Right atrium auricular region (tissue), 2 donors: ENCODE data around the gene FOLR1. TPM values are rescaled to one million over a fixed set of nuclear protein-coding genes. Genes with fewer than 3 reads are reported as not detected.
"Not testable (repeated sequence)": the region's sequence is repeated elsewhere in the genome, so short reads cannot be mapped to it uniquely, and the experiment has no call there.

Experiments
- DNase-seq: peaks from one replicate; pipeline ENCODE4 v3.0.0-alpha.2; 2019; ENCODE audit warnings: low spot score
- H3K27ac ChIP-seq, 2 donors: fragments of 200-600 bp; sonication (generic); 1 replicate in 1 of 2; 2 replicates in 1 of 2; pipeline ENCODE4 v1.5.1; 2016 to 2019
- H3K27me3 ChIP-seq, 2 donors: fragments of 200-600 bp; sonication (generic); one replicate each; pipeline versions ENCODE4 v1.5.1 to v1.6.0; 2017 to 2019
- H3K36me3 ChIP-seq: fragments of 200-600 bp; sonication (generic); one replicate; pipeline ENCODE4 v1.5.1; 2016
- H3K4me1 ChIP-seq, 2 donors: fragments of 200-600 bp; sonication (generic); one replicate each; pipeline versions ENCODE4 v1.5.1 to v1.6.0; 2017 to 2019
- H3K4me3 ChIP-seq, 2 donors: fragments of 200-600 bp; sonication (generic); 1 replicate in 1 of 2; 2 replicates in 1 of 2; pipeline ENCODE4 v1.5.1; 2017 to 2019; ENCODE audit warnings: mild to moderate bottlenecking in 1 of 2, moderate library complexity in 1 of 2
- H3K9me3 ChIP-seq, 2 donors: fragments of 200-600 bp; sonication (generic); one replicate each; pipeline ENCODE4 v1.5.1; 2019
- CTCF ChIP-seq, 2 donors: fragments of 200-600 bp; sonication (generic); IDR thresholded peaks; one replicate each; pipeline ENCODE4 v1.5.1; 2019; ENCODE audit warnings: antibody characterized with exemption in 2 of 2
- total RNA-seq, 2 donors: library from RNA; depleted of rRNA; stranded (reverse); fragments of >200 nt; gene quantifications; one replicate each; pipeline ENCODE4 v1.1.0, GENCODE V29; 2016

Gene FOLR1
- total RNA-seq: not detected

GRCh38 chr11:72191961-72192381, at the start of gene FOLR1:
TSS of gene FOLR1 (plus strand) at chr11:72192140. CDS start at chr11:72192174, 34 bp downstream.
- Histone ChIP-seq H3K27me3 (no peaks in the 10 kb centered on the region), H3K27ac (no peak within 1 kb of the TSS), H3K36me3 (no peaks in the 10 kb centered on the region), H3K4me3 (no peak within 1 kb of the TSS), H3K9me3 (no peaks in the 10 kb centered on the region), H3K4me1 (no peaks in the 10 kb centered on the region)
- no peak for DNase-seq
- no peak for TF ChIP-seq CTCF (IDR thresholded peaks at IDR 0.05)

DNA sequence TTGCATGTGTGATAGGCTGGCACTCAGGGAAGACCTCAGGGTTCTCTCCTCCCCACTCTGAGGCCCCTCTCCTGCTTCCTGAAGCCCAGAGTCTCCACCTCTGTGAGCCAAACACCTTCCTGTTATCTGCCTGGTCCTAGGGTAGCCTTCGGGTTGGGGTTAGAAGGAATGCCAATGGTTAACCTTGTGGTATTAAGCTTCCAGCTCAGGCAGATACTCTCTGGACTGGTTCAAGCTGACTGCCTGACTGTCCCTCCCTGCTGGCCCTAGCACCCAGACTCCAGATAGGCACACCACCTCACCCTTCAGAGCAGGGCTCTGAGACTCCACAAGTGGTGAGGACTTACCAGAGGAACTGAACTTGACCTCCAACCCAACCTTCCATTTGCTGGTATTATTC, 49.4 kb upstream of the FOLR1 start:
- not testable (repeated sequence) for H3K4me3 ChIP-seq, H3K27me3 ChIP-seq, H3K36me3 ChIP-seq, H3K9me3 ChIP-seq, H3K4me1 ChIP-seq, H3K27ac ChIP-seq, DNase-seq

DNA sequence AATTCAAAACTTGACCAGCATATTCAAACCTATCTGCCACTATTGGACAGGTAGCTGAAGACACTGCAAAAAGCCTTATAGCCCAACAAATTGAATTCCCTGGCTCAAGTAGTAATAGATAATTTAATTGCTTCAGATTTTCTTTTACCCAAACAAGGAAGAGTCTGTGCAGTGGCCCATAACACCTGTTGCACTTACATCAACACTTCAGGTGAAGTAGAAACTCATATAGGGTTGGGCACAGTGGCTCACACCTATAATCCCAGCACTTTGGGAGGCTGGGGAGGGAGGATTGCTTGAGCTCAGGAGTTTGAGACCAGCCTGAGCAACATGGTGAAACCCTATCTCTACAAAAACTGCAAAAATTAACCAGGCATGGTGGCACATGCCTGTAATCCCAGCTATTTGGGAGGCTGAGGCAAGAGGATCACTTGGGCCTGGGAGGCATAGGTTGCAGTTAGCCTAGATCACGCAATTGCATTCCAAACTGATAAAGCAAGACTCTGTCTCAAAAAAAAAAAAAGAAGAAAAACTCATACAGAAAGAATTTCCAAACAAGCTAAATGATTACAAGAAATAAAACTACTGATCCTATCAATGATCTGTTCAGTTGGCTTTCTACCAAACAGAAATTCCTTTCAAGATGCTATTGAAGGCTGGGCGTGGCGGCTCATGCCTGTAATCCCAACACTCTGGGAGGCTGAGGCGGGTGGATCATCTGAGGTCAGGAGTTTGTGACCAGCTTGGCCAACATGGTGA, 47.0 kb upstream of the FOLR1 start:
- DNase-seq: no peak
- H3K4me3 ChIP-seq: no peak overlapping the region
- no peaks in the 10 kb centered on the region for H3K4me1 ChIP-seq
- TF ChIP-seq CTCF (IDR thresholded peaks at IDR 0.05): no peak
- H3K36me3 ChIP-seq: no peaks in the 10 kb centered on the region
- no peaks in the 10 kb centered on the region for H3K27me3 ChIP-seq
- H3K9me3 ChIP-seq: no peaks in the 10 kb centered on the region
- H3K27ac ChIP-seq: no peak overlapping the region

GRCh38 chr11:72146625-72147024, 45.3 kb upstream of the FOLR1 start:
- Histone ChIP-seq H3K27ac (no peak overlapping the region), H3K4me1 (no peaks in the 10 kb centered on the region), H3K36me3 (no peaks in the 10 kb centered on the region), H3K27me3 (no peaks in the 10 kb centered on the region), H3K9me3 (no peaks in the 10 kb centered on the region), H3K4me3 (no peak overlapping the region)
- no peak for TF ChIP-seq CTCF (IDR thresholded peaks at IDR 0.05)
- DNase-seq: no peak

DNA sequence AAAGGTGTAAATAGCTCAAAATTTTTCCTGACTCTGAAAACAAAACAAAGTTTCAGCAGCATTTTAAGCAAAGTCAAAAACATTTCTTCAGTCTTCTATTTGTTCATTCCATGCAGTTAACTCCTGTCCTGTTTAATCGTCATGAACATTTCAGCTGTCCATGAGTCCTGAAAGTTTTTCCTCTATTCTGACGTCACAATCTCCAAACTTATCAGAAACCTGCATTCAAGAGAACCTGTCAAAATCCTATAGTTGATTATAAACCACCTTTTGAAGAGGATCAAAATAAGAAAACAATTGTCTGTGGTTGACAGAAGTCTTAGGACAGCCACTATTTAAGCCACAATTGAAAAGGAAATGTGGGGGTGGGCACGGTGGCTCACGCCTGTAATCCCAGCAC, 41.1 kb upstream of the FOLR1 start:
- no peak overlapping the region for H3K27ac ChIP-seq
- H3K27me3 ChIP-seq: no peaks in the 10 kb centered on the region
- DNase-seq: no peak
- H3K36me3 ChIP-seq: no peaks in the 10 kb centered on the region
- H3K4me1 ChIP-seq: no peaks in the 10 kb centered on the region
- no peaks in the 10 kb centered on the region for H3K9me3 ChIP-seq
- no peak for TF ChIP-seq CTCF (IDR thresholded peaks at IDR 0.05)
- no peak overlapping the region for H3K4me3 ChIP-seq

DNA sequence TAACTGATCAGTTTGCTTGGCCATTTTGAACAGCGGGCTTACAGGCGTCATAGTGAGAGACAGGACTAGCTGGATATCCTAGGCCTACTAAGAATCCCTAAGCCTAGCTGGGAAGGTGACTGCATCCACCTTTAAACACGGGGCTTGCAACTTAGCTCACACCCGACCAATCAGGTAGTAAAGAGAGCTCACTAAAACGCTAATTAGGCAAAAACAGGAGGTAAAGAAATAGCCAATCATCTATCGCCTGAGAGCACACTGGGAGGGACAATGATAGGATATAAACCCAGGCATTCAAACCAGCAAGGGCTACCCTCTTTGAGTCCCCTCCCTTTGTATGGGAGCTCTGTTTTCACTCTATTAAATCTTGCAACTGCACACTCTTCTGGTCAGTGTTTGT, 38.1 kb upstream of the FOLR1 start:
- not testable (repeated sequence) for H3K9me3 ChIP-seq, H3K36me3 ChIP-seq, H3K4me3 ChIP-seq, H3K27me3 ChIP-seq, H3K27ac ChIP-seq, H3K4me1 ChIP-seq, DNase-seq

DNA sequence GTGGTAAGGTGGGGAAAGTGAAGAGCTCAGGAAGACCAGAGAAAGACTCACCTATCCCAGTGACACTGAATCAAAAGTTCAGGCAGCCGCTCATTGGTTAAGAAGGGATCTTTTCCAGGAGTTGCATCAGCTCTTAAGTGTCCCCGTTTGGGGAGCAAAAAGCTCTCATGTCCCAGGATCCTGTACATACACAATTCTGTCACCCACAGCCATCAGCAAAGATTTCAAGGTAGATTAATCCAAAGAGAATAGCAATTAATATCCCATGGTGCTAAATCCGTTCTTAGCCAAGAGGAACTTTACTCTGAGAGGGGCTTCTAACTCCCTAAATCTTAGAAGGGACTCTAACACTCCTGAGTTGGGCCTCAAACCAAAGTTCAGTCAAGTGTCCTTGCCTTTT, 37.1 kb upstream of the FOLR1 start:
- no peaks in the 10 kb centered on the region for H3K36me3 ChIP-seq
- H3K4me1 ChIP-seq: no peaks in the 10 kb centered on the region
- no peak for TF ChIP-seq CTCF (IDR thresholded peaks at IDR 0.05)
- H3K9me3 ChIP-seq: no peaks in the 10 kb centered on the region
- H3K27me3 ChIP-seq: no peaks in the 10 kb centered on the region
- no peak overlapping the region for H3K4me3 ChIP-seq
- no peak for DNase-seq
- H3K27ac ChIP-seq: no peak overlapping the region
